ENCODE results near the gene SASH1. TPM values are rescaled to one million over a fixed set of nuclear protein-coding genes. Genes with fewer than 3 reads are reported as not detected.

SASH1 gene
- total RNA-seq, 1 experiment from 2014 or later = 9.8 TPM

DNA sequence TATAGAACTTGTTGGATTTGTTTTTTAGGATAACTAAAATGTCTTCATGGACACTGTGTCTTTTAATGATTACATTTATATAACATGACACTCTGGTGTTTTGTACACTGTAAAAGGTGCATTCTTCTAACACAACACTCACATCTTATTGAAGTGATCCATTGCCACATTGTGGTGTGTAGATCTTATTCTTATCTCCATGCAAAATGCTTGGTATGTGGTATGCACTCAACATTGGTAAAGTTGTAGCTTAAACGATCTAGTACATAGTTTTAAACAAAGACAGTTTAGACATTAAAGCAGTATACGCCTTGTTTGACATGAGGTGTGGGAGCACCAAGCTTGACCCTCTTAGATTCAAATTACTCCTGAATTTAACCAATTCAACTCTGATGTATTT lies 84.7 kb downstream of the SASH1 start:
- H3K4me2 ChIP-seq (ENCODE audit: low read length) = no peak overlapping the region
- intact Hi-C loops (cut with micrococcal nuclease) = no loop called here
- DNase-seq (no peak), ATAC-seq (no peak)
- H4K20me1 ChIP-seq (ENCODE audit: low read length) = no peaks in the 10 kb centered on the region
- H3K4me3 ChIP-seq (ENCODE audit: low read length) = no peak overlapping the region
- TF ChIP-seq, protein P1, sequence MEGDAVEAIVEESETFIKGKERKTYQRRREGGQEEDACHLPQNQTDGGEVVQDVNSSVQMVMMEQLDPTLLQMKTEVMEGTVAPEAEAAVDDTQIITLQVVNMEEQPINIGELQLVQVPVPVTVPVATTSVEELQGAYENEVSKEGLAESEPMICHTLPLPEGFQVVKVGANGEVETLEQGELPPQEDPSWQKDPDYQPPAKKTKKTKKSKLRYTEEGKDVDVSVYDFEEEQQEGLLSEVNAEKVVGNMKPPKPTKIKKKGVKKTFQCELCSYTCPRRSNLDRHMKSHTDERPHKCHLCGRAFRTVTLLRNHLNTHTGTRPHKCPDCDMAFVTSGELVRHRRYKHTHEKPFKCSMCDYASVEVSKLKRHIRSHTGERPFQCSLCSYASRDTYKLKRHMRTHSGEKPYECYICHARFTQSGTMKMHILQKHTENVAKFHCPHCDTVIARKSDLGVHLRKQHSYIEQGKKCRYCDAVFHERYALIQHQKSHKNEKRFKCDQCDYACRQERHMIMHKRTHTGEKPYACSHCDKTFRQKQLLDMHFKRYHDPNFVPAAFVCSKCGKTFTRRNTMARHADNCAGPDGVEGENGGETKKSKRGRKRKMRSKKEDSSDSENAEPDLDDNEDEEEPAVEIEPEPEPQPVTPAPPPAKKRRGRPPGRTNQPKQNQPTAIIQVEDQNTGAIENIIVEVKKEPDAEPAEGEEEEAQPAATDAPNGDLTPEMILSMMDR (conservative IDR thresholded peaks at IDR 0.05; ENCODE audit: low read depth, low read length) = no peak
- TF ChIP-seq EZH2phosphoT487 (IDR thresholded peaks at IDR 0.05; ENCODE audit: borderline replicate concordance, low read length) (no peak), EZH2 (IDR thresholded peaks at IDR 0.05; ENCODE audit: low read length, unreplicated experiment) (no peak)
- no peaks in the 10 kb centered on the region for H3K79me2 ChIP-seq (ENCODE audit: low read length)
- no peak overlapping the region for H3K27ac ChIP-seq (ENCODE audit: low read length)
- H3K9me3 ChIP-seq (ENCODE audit: low read length) = no peaks in the 10 kb centered on the region
- H3F3A ChIP-seq (ENCODE audit: low read length, unreplicated experiment) = no peaks in the 10 kb centered on the region
- no peaks in the 10 kb centered on the region for H3K27me3 ChIP-seq (ENCODE audit: low read length)
- no peak overlapping the region for H3K9ac ChIP-seq (ENCODE audit: low read length)
- H3K9me2 ChIP-seq (replicated peaks; ENCODE audit: low read length) = no peaks in the 10 kb centered on the region
- H2AFZ ChIP-seq (ENCODE audit: low read length) = no peak overlapping the region
- ChIA-PET CTCF (no interaction called here), POLR2A (ENCODE audit: unreplicated experiment) (no interaction called here)
- BruUV-seq (replicated peaks) = no TSS peak
- no peaks in the 10 kb centered on the region for H3K36me3 ChIP-seq (ENCODE audit: low read depth, low read length)
- H3K4me1 ChIP-seq (ENCODE audit: insufficient read depth, low read length) = no peaks in the 10 kb centered on the region

DNA sequence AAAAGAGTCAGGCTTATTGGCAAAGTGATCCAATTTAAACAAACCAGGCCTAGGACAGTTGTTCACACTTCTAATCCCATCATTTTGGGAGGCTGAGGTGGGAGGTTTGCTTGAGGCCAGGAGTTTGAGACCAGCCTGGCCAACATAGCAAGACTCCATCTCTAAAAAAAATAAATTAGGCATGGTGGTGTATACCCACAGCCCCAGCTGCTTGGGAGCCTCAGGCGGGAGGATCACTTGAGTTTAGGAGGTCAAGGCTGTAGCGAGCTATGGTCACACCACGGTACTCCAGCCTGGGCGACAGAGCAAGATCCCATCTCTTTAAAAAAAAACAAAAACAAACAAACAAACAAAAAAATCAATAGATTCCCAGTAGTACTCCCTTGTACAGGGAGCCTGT lies 86.8 kb downstream of the SASH1 start:
- no peaks in the 10 kb centered on the region for H3K9me3 ChIP-seq (ENCODE audit: low read length)
- H3F3A ChIP-seq (ENCODE audit: low read length, unreplicated experiment) = no peaks in the 10 kb centered on the region
- H3K4me3 ChIP-seq (ENCODE audit: low read length) = no peak overlapping the region
- no peak overlapping the region for H2AFZ ChIP-seq (ENCODE audit: low read length)
- no peaks in the 10 kb centered on the region for H3K79me2 ChIP-seq (ENCODE audit: low read length)
- DNase-seq = no peak
- CTCF ChIA-PET = no interaction called here
- no peak overlapping the region for H3K9ac ChIP-seq (ENCODE audit: low read length)
- H3K4me2 ChIP-seq (ENCODE audit: low read length) = no peak overlapping the region
- TF ChIP-seq, protein P1 (conservative IDR thresholded peaks at IDR 0.05; ENCODE audit: low read depth, low read length) = no peak
- H3K36me3 ChIP-seq (ENCODE audit: low read depth, low read length) = no peaks in the 10 kb centered on the region
- no peaks in the 10 kb centered on the region for H3K27me3 ChIP-seq (ENCODE audit: low read length)
- ATAC-seq = no peak
- intact Hi-C loops (cut with micrococcal nuclease) = no loop called here
- no peaks in the 10 kb centered on the region for H3K9me2 ChIP-seq (replicated peaks; ENCODE audit: low read length)
- H3K27ac ChIP-seq (ENCODE audit: low read length) = no peak overlapping the region
- no peaks in the 10 kb centered on the region for H4K20me1 ChIP-seq (ENCODE audit: low read length)
- no TSS peak for BruUV-seq (replicated peaks)
- H3K4me1 ChIP-seq (ENCODE audit: insufficient read depth, low read length) = no peaks in the 10 kb centered on the region
- POLR2A ChIA-PET (ENCODE audit: unreplicated experiment) = no interaction called here

DNA sequence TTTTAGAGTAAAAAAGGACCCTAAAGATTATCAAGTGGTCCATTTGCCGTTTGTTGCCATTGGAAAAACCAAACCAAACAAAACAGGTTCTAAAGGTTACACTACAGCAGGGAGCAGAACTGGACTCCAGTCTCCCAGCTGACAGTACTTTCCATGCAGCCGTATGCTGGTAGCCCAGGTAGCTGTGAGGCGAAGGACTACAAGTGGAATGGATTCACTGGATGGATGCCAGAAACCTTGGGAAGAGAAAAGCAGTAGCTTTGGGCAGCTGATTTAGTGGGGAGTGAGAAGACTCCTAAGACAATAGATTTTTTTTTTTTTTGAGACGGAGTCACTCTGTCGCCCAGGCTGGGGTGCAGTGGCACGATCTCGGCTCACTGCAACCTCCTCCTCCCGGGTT lies 88.3 kb downstream of the SASH1 start:
- CTCF ChIA-PET = no interaction called here
- H3K36me3 ChIP-seq (ENCODE audit: low read depth, low read length) = no peaks in the 10 kb centered on the region

More for the DNA sequence above, 88.3 kb downstream of the SASH1 start:
- H3K4me2 ChIP-seq (ENCODE audit: low read length) = no peak overlapping the region
- ATAC-seq = no peak
- intact Hi-C loops (cut with micrococcal nuclease) = no loop called here
- no peak overlapping the region for H3K4me3 ChIP-seq (ENCODE audit: low read length)
- no peaks in the 10 kb centered on the region for H4K20me1 ChIP-seq (ENCODE audit: low read length)
- no peaks in the 10 kb centered on the region for H3F3A ChIP-seq (ENCODE audit: low read length, unreplicated experiment)
- no peak overlapping the region for H3K9ac ChIP-seq (ENCODE audit: low read length)
- H3K79me2 ChIP-seq (ENCODE audit: low read length) = no peaks in the 10 kb centered on the region
- H3K27ac ChIP-seq (ENCODE audit: low read length) = no peak overlapping the region
- H3K27me3 ChIP-seq (ENCODE audit: low read length) = no peaks in the 10 kb centered on the region
- TF ChIP-seq, protein P1 (conservative IDR thresholded peaks at IDR 0.05; ENCODE audit: low read depth, low read length) = no peak
- no peak for TF ChIP-seq EZH2phosphoT487 (IDR thresholded peaks at IDR 0.05; ENCODE audit: borderline replicate concordance, low read length)
- TF ChIP-seq EZH2 (IDR thresholded peaks at IDR 0.05; ENCODE audit: low read length, unreplicated experiment) = no peak
- no peak for DNase-seq
- H3K4me1 ChIP-seq (ENCODE audit: insufficient read depth, low read length) = no peaks in the 10 kb centered on the region
- H3K9me3 ChIP-seq (ENCODE audit: low read length) = no peaks in the 10 kb centered on the region
- H2AFZ ChIP-seq (ENCODE audit: low read length) = no peak overlapping the region
- H3K9me2 ChIP-seq (replicated peaks; ENCODE audit: low read length) = no peaks in the 10 kb centered on the region
- BruUV-seq (replicated peaks) = no TSS peak
- POLR2A ChIA-PET (ENCODE audit: unreplicated experiment) = no interaction called here

Data from PC-3 (cell line).